ENCODE results near the gene LIFR. TPM values are rescaled to one million over a fixed set of nuclear protein-coding genes. Genes with fewer than 3 reads are reported as not detected.
A peak's percentile ranks its signal among the peaks of the same experiment; 100 is the strongest.
"Not testable (repeated sequence)": the region's sequence is repeated elsewhere in the genome, so short reads cannot be mapped to it uniquely, and the experiment has no call there.

The LIFR gene
- total and polyA plus RNA-seq, 7 donors, result 0.23 to 79.6 (median 43.0) TPM

DNA sequence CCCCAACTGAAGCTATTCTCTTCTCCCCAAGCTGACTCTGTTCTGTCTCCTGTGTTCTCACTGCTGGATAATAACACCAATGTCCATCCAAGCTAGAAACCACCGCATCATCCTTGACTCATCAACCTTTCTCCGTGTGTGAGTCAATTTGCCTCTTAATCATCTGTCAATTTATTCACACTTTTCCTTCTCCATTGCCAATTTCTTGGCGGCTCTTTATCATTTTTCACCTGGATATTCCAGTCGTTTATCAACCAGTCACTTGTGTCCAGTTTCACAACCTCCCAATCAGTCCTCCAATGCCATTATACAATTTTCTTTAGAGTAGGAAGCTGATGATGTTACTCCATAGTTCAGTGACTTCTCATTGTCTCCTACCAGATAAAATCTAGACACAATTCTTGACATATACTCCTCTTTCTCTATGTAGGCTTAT lies 45.4 kb upstream of the LIFR start:
- intact Hi-C loops (cut with DNase I), result no loop called here
- DNase-seq, result no peak
- 83 to 88% methylated on average over 4 of the region's 4 CpGs for WGBS, 2 donors
- Histone ChIP-seq H3K9me3 (no peaks in the 10 kb centered on the region), H3K36me3 (no peaks in the 10 kb centered on the region), H3K4me3 (no peak overlapping the region), H3K27ac (peak overlapping the region in 2 of 4 donors; percentile 1 to 6), H3K27me3 (no peaks in the 10 kb centered on the region), H3K4me1 (peaks cover 0 to 15% (median 9%) of the 10 kb centered on the region in 4 donors)
- TF ChIP-seq POLR2AphosphoS5 (IDR thresholded peaks at IDR 0.05) (no peak), EP300 (IDR thresholded peaks at IDR 0.05) (no peak), CTCF (IDR thresholded peaks at IDR 0.05) (no peak), POLR2A (IDR thresholded peaks at IDR 0.05) (no peak)

DNA sequence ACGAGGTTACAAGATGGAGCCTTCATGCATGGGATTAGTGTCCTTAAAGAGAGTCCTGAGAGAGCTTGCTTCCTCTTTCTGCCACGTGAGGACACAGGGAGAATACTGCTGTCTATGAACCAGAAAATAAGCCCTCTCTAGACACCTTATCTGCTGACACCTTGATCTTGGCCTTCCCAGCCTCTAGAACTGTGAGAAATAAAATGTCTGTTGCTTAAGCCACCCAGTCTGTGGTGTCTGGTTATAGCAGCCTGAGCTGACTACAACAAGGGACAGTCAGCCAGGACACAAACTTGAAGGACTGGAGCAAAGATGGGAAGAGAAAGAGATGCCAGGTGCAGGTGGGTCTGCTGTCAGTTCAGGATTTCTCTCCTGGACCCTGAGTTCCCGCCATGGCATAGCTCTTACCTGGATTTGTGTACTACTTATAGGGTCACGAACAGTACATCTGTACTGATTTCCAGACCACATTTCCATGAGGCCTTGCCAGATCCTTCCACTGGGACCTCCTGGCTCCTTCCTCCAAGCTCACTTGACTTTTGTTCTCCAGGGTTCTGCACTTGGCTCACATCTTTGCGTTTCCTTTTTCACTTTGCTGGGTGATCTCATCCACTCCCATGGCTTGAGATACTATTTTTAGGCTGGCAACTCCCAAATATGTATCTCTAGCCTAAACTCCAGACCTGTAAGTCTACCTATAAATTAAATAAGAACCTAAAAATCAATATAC lies 44.9 kb upstream of the LIFR start:
- Histone ChIP-seq H3K27ac (peak overlapping the region in 2 of 4 donors; percentile 1 to 6), H3K4me1 (peaks cover 0 to 15% (median 9%) of the 10 kb centered on the region in 4 donors), H3K9me3 (no peaks in the 10 kb centered on the region), H3K4me3 (no peak overlapping the region), H3K36me3 (no peaks in the 10 kb centered on the region), H3K27me3 (no peaks in the 10 kb centered on the region)
- no peak for TF ChIP-seq EP300 (IDR thresholded peaks at IDR 0.05)
- TF ChIP-seq CTCF (IDR thresholded peaks at IDR 0.05), result no peak
- TF ChIP-seq POLR2AphosphoS5 (IDR thresholded peaks at IDR 0.05), result no peak
- no peak for TF ChIP-seq POLR2A (IDR thresholded peaks at IDR 0.05)
- WGBS, 2 donors, result 77 to 80% methylated on average over 5 of the region's 5 CpGs
- intact Hi-C loops (cut with DNase I), result no loop called here
- no peak for DNase-seq

GRCh38 chr5:38600329-38601045 lies 44.0 kb upstream of the LIFR start:
- Histone ChIP-seq H3K27ac (no peak overlapping the region), H3K9me3 (no peaks in the 10 kb centered on the region), H3K27me3 (no peaks in the 10 kb centered on the region), H3K36me3 (no peaks in the 10 kb centered on the region), H3K4me3 (no peak overlapping the region), H3K4me1 (peaks cover 0 to 15% (median 9%) of the 10 kb centered on the region in 4 donors)
- 87 to 91% methylated on average over 3 of the region's 3 CpGs for WGBS, 2 donors
- TF ChIP-seq POLR2A (IDR thresholded peaks at IDR 0.05) (no peak), EP300 (IDR thresholded peaks at IDR 0.05) (no peak), POLR2AphosphoS5 (IDR thresholded peaks at IDR 0.05) (no peak), CTCF (IDR thresholded peaks at IDR 0.05) (no peak)
- no peak for DNase-seq
- intact Hi-C loops (cut with DNase I), result no loop called here

DNA sequence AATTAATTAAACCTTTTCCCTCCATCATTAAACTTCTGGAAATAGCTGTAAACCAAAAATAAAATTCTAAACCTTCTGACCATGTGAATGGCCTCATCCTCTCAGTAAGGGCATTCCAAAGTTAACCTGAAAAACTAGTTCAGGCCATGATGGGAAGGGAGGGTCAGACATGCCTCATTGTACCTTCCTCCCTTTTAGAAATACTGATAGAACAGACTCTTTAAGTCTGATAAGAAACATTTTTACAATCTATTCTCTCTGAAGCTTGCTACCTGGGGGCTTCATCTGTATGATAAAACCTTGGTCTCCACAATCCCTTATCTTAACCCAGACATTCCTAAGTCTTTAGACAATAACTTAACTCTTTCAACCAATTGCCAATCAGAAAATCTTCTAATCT lies 43.3 kb upstream of the LIFR start:
- H3K36me3 ChIP-seq; DNase-seq; H3K9me3 ChIP-seq; H3K4me3 ChIP-seq; H3K27ac ChIP-seq; intact Hi-C loops (cut with DNase I); H3K27me3 ChIP-seq: not testable (repeated sequence)
- H3K4me1 ChIP-seq, result peaks cover 0 to 15% (median 9%) of the 10 kb centered on the region in 4 donors

- H3K27me3 ChIP-seq, result no peaks in the 10 kb centered on the region
- no peak overlapping the region for H3K4me3 ChIP-seq
- intact Hi-C loops (cut with DNase I), result no loop called here
- peaks cover 0 to 15% (median 9%) of the 10 kb centered on the region in 4 donors for H3K4me1 ChIP-seq
- H3K36me3 ChIP-seq, result no peaks in the 10 kb centered on the region
- H3K27ac ChIP-seq, result no peak overlapping the region
- WGBS, 2 donors, result 83 to 94% methylated on average over 2 of the region's 2 CpGs
- no peaks in the 10 kb centered on the region for H3K9me3 ChIP-seq
- no peak for DNase-seq
- TF ChIP-seq POLR2AphosphoS5 (IDR thresholded peaks at IDR 0.05), result no peak
- no peak for TF ChIP-seq POLR2A (IDR thresholded peaks at IDR 0.05)
- no peak for TF ChIP-seq CTCF (IDR thresholded peaks at IDR 0.05)
- no peak for TF ChIP-seq EP300 (IDR thresholded peaks at IDR 0.05)
These were observed 42.7 kb upstream of the LIFR start for GRCh38 chr5:38598994-38599617.

Measured in sigmoid colon (tissue), 7 donors.